GM23248 (cell line): ENCODE results near the gene NTPCR.

ENCODE experiments used
- EZH2 ChIP-seq: fragments of 200-600 bp; sonication (generic); IDR thresholded peaks from 2 replicates; pipeline ENCODE4 v1.6.1; 2018; ENCODE audit warnings: antibody characterized with exemption, mild to moderate bottlenecking; ENCODE audit not compliant: insufficient read depth, poor library complexity, severe bottlenecking
- EZH2phosphoT487 ChIP-seq: fragments of 200-600 bp; sonication (generic); IDR thresholded peaks from 2 replicates; pipeline ENCODE4 v1.6.1; 2018; ENCODE audit warnings: antibody characterized with exemption, moderate library complexity, mild to moderate bottlenecking, low read depth; ENCODE audit not compliant: insufficient read depth

DNA sequence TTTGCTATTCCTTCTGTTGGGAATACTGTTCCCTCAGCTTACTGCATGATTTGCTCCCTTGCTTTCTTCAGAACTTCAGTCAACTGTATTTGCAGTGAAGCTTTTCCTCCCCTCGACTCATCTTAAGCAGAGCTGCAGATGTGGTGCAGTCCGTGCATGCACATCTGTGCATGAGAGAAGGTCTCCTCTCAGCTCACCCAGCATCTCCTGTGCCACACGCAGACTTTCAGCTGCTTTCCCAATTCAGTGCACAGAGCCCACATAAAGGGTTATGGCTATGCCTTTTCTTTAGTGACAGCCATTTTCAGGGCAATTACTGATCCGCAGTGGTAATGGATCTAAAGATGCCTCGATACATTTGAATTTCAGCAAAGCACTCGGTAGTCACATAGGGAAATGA lies 13.5 kb upstream of the NTPCR start:
- TF ChIP-seq EZH2 = no peak
- no peak for TF ChIP-seq EZH2phosphoT487
